Kasumi-1 (cell line): ENCODE data around the gene DNAJC7.
"Not testable (repeated sequence)": the region's sequence is repeated elsewhere in the genome, so short reads cannot be mapped to it uniquely, and the experiment has no call there.

Source experiments
- DNase-seq, 2 experiments: peaks; one replicate each; lab custom pipeline; 2025; lab: John Stamatoyannopoulos, UW

The DNAJC7 gene

GRCh38 chr17:41957031-41957868 lies 60.0 kb downstream of the DNAJC7 start:
- DNase-seq = peak in 1 of 2 experiments; percentile 26

GRCh38 chr17:41956522-41956921 lies 60.7 kb downstream of the DNAJC7 start:
- DNase-seq = no peak

GRCh38 chr17:41948762-41949460 lies 68.3 kb downstream of the DNAJC7 start:
- DNase-seq = no peak

GRCh38 chr17:41944943-41945342 lies 72.3 kb downstream of the DNAJC7 start:
- no peak for DNase-seq

GRCh38 chr17:41943492-41943891 lies 73.7 kb downstream of the DNAJC7 start:
- DNase-seq = no peak

GRCh38 chr17:41942626-41943373 lies 74.4 kb downstream of the DNAJC7 start:
- no peak for DNase-seq

- DNase-seq = no peak
Measured at GRCh38 chr17:41941168-41941567, 76.1 kb downstream of the DNAJC7 start.

GRCh38 chr17:41939693-41940090 lies 77.5 kb downstream of the DNAJC7 start:
- DNase-seq = no peak

- DNase-seq = no peak
Measured at GRCh38 chr17:41939044-41939692, 78.1 kb downstream of the DNAJC7 start.

- DNase-seq = no peak
Measured at GRCh38 chr17:41937970-41938954, 79.0 kb downstream of the DNAJC7 start.

- DNase-seq = no peak
Measured at GRCh38 chr17:41935641-41936040, 81.6 kb downstream of the DNAJC7 start.

GRCh38 chr17:41932816-41933389 lies 84.3 kb downstream of the DNAJC7 start:
- DNase-seq = peak; percentile 70 to 84

- DNase-seq = not testable (repeated sequence)
Measured at GRCh38 chr17:41931715-41932114, 85.5 kb downstream of the DNAJC7 start.

- DNase-seq = not testable (repeated sequence)
Measured at GRCh38 chr17:41930833-41931156, 86.4 kb downstream of the DNAJC7 start.

- DNase-seq = peak; percentile 98
Measured at GRCh38 chr17:41930009-41930832, 87.0 kb downstream of the DNAJC7 start, which contains the start of gene ODAD4. ODAD4 (plus strand) TSS chr17:41930617; CDS start chr17:41930724, 107 bp downstream.

- DNase-seq = no peak
Measured at GRCh38 chr17:41928693-41929251, 88.5 kb downstream of the DNAJC7 start.
